GM12874 (cell line): ENCODE data around the gene CBX8.

ENCODE experiments used
- CTCF ChIP-seq: IDR thresholded peaks from 2 replicates; pipeline ENCODE4 v1.5.1; 2011; ENCODE audit warnings: low read depth, mild to moderate bottlenecking, control low read depth, low read length, moderate library complexity; ENCODE audit not compliant: insufficient read depth

Gene CBX8

DNA sequence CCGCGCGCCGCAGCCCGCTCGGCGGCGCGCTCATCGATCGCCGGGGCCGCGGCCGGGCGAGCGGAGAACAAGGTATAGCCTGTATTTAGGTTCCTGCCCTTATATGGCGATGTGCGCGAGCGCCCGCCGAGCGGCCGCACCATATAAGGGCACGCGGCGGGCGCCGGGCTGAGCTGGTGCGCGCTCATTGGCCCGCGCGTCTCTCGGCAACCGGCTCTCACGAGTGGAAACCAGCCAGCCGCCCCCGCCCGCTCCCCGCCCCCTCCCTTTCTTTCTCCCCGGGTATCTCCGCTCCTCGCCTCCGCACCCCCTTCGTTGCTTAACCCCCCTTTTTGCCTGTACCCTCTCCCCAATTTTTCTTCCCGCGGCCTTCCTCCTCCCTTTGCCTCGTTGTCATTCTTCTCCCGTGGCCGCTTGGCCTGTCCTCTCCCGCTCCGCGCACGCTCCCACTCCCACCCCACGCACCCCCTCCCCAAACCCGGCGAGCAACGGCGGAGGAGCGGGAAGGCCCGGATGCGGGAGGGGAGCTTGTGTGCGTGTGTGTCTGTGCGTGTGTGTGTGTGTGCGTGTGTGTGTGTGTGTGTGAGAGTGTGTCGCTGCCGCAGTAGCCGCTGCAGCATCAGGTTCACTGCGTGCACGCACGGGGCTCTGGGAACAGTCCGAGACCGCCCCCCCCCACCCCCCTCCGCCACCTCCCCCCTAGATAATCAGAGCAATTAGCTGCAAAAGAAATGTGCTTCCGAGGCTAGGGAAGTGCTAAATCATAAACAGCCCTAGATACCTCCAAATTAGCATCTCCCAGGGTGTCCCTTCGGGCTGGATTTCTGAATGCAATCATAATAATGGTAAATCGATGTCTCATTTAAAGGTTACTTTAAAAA is 13.5 kb upstream of the CBX8 start:
- TF ChIP-seq CTCF = no peak

DNA sequence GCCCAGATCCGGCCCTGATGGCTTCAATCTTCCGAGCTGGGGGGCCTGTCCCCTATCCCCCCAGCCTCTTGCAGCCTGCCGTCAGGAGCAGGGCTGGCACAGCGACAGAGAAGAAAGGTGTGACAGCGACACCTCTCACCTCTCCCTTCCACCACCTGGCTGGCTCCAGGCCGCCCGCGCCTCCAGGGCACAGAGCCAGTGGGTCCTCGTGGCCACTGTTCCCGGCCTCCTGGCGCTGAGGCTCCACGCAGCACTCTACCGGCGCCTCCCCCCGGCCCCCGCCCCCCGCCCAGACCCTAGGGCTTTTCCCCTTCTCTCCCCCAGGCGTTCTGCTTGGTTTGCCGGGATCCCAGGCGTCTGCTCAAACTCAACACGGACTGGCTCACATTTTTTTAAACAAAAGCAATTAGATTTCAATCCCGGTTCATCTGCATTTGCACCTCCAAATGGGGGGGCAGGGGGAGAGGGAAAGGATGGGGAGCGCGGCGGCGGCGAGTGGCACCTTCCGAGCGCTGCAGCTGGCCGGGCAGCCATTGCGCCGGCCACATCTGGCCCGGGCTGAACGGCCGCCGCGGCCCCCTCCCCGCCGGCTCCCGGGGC is 12.8 kb upstream of the CBX8 start:
- no peak for TF ChIP-seq CTCF

DNA sequence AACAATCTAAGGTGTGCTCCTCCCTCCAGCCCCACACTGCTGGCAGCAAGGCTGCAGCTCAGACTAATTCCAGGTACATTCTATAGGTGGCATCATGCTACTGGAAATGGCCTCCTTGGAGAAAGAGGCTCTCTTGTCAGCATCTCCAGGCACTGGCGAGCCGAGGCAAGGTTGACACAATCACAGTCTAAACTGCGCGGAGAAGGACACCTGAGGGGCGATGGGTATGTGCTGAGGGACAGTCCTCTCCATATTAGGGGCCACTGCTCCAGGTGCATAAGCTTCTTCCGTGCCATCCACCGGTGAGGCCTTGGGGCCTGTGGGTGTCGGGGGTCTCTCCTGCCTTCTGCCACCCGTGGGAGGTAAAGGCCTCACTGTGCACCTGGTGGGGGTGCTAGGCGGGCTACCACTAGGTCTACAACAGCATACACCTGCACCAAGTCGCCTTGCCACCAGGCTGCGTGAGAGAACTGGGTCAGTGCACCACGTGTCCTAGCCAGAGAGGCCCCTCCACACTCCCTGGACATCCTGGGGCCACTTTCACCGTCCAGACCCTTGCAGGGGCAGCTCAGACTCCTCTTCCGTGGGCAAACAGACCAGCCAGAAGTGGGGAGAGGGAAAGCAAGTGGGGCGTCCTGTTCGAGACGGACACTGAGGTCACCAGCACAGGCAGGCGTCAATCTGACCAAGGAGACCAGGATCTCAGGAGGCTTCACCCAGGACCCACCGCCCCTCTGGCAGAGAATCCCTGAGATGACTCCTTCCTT is 12.1 kb upstream of the CBX8 start:
- no peak for TF ChIP-seq CTCF

GRCh38 chr17:79806863-79807720 is 10.2 kb upstream of the CBX8 start:
- TF ChIP-seq CTCF = no peak

- no peak for TF ChIP-seq CTCF
Measured at GRCh38 chr17:79806446-79806760, 9.5 kb upstream of the CBX8 start.

DNA sequence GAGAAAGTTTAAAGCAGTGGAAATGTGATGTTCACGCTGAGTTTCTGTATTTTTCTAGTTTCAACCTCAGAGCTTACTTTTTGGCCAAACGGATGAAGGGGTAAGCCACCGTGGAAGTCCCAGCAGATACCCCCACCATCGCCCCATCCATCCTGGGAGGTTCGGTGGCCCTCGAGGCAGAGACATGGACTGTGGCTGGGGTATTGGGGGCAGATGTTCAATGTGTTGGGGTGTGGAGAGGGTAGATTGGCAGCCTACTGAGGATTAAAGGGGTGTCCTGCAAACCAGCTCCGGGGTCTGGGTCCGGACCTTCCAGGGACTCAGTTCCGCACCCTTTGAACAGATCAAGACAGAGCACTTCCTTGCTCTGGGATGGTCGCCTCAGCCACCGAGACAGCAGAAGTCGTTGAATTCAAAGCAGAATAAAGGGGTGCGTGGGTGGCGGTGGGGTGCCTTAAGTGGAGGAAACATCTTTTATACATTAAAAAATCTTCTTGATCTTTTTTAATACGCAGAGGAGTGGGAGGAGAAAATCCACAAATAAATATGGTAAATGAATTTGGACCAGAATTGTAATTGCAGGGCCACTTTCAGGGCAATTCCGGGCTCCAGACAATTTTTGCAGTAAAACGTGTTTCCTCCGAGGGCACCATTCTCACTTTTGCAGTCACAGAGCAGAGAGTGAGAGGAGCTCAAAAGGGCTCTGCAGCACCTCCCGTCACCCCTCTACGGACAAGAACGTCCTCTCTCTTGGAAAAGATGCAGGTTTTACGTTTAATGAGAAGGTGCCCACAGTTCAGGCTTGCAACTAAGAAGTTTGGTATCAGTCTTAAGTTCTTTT is 8.2 kb upstream of the CBX8 start:
- no peak for TF ChIP-seq CTCF
